HG02870 (cell line): ENCODE data around the gene GIMD1.

ENCODE experiments used
- ATAC-seq: cut with Tn5 transposase; IDR thresholded peaks from one replicate; pipeline ENCODE4 v1.9.1; 2021; ENCODE audit warnings: mild to moderate bottlenecking, moderate library complexity; ENCODE audit not compliant: unreplicated experiment

GIMD1 gene

DNA sequence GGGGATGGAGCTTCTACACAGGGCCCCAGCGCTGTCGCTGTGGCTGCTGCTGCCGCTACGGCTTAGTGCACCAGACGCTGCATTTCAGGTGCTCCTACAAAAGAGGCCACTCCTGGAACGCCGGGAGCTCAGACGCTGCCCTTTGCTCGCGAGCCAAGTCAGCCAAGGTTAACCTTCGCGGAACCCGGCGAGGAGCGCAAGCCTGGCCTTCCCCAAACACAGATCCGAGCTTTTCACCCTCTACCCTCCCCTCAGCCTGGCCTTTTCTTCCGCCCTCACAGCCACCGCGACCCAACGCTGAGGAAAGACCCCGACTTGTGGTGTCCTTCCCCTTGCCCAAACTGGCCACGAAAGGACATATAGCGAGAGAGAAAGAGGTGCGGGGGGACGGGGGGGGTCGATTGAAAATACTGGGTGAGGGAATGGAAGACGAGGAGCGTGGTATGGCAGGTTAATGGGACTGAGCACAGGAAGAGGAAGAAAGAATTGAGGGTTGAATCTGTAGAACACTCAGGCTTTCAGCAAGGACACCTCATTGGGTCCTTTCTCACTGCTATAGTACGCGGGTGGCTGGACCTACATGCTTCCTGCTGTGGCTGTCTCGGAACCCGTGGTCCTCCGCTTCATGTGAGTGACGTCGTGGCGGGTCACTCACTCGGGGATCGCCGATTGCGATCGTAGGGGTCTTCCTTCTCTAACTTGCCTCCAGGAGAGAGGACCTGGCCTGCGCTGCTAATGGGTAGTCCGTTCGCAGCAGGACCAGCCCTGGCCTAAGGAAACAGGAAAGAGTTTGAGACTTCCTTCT lies 52.4 kb downstream of the GIMD1 start, which contains the start of the genes AIMP1 and TBCK:
AIMP1 (plus strand) TSS at position 583 of the 805 bp plus-strand sequence. CDS start 8,460 bp downstream, outside the sequence.
TBCK (minus strand) TSS at position 242 of the 805 bp plus-strand sequence. CDS start 7,249 bp downstream, outside the sequence.
- peak; percentile 82 for ATAC-seq

- ATAC-seq, result peak; percentile 24
These were observed 53.1 kb downstream of the GIMD1 start for GRCh38 chr4:106315476-106315967.

- no peak for ATAC-seq
These were observed 53.6 kb downstream of the GIMD1 start for GRCh38 chr4:106314960-106315359.

DNA sequence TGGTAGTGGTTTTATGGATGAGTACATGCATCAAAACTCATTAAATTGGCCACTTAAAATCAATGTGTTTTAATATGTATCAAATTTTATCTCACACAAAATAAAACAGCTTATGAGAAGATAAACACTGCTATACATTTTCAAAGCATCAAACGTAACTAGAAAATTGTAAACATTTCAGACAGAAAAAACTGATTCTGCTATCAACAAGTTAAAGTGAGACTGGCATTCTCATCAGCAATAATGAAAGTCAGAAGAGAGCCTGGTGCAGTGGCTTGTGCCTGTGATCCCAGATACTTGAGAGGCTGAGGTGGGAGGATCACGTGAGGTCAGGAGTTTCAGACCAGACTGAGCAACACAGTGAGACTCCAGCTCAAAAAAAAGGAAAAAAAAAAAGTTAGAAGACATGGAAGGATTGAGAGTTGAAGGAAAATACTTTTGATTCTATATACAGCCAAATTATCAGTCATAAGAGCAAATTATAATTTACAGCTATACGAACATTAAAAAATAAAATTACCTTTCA lies 55.5 kb downstream of the GIMD1 start:
- no peak for ATAC-seq

- ATAC-seq, result no peak
These were observed 56.2 kb downstream of the GIMD1 start for GRCh38 chr4:106312377-106312776.
